Sigmoid colon (tissue), 7 donors: ENCODE data around the gene SMOC2. TPM values are rescaled to one million over a fixed set of nuclear protein-coding genes. Genes with fewer than 3 reads are reported as not detected.

Source experiments
- DNase-seq: peaks from one replicate; pipeline ENCODE4 v3.0.0-alpha.2; 2019
- H3K27ac ChIP-seq, 4 donors: fragments of 200-600 bp; sonication (generic); one replicate each; pipeline ENCODE4 v1.5.1; 2016 to 2019; ENCODE audit warnings: mild to moderate bottlenecking in 1 of 4
- H3K27me3 ChIP-seq, 3 donors: fragments of 200-600 bp; sonication (generic); one replicate each; pipeline ENCODE4 v1.5.1; 2019; ENCODE audit warnings: mild to moderate bottlenecking in 1 of 3
- H3K36me3 ChIP-seq, 4 donors: fragments of 200-600 bp; sonication (generic); one replicate each; pipeline ENCODE4 v1.5.1; 2016 to 2019
- H3K4me1 ChIP-seq, 4 donors: fragments of 200-600 bp; sonication (generic); one replicate each; pipeline ENCODE4 v1.5.1; 2017 to 2019
- H3K4me3 ChIP-seq, 4 donors: fragments of 200-600 bp; sonication (generic); one replicate each; pipeline ENCODE4 v1.5.1; 2017 to 2019; ENCODE audit warnings: mild to moderate bottlenecking in 2 of 4, moderate library complexity in 1 of 4
- H3K9me3 ChIP-seq, 4 donors: fragments of 200-600 bp in 3 of 4; sonication (generic) in 3 of 4; one replicate each; pipeline versions ENCODE4 v1.5.1 to v1.6.1; 2013 to 2019
- CTCF ChIP-seq, 4 experiments: fragments of 450-650 bp in 3 of 4; fragments of 200-600 bp in 1 of 4; IDR thresholded peaks; one replicate each; pipeline ENCODE4 v1.5.1; 2016 to 2019; ENCODE audit warnings: antibody characterized with exemption in 4 of 4, mild to moderate bottlenecking in 3 of 4, moderate library complexity in 2 of 4
- EP300 ChIP-seq, 4 donors: sonication (generic); formaldehyde crosslinking; IDR thresholded peaks; one replicate each; pipeline ENCODE4 v1.6.1; 2017; ENCODE audit warnings: antibody characterized with exemption in 4 of 4
- POLR2A ChIP-seq, 2 donors: fragments of 450-650 bp; IDR thresholded peaks; one replicate each; pipeline ENCODE4 v1.6.1; 2016; ENCODE audit warnings: antibody characterized with exemption in 2 of 2, mild to moderate bottlenecking in 2 of 2, moderate library complexity in 2 of 2
- POLR2AphosphoS5 ChIP-seq, 4 donors: sonication (generic); formaldehyde crosslinking; IDR thresholded peaks; one replicate each; pipeline ENCODE4 v1.6.1; 2017; ENCODE audit warnings: antibody characterized with exemption in 4 of 4
- WGBS, 2 donors: extraction: QIAGEN DNeasy Blood & Tissue Kit; methylation state at CpG; one replicate each; pipeline ENCODE4 v1.1.7; 2013; 5-methylcytosine and 5-hydroxymethylcytosine counted together
- intact Hi-C: fragments of 100-400 bp; cut with DNase I; formaldehyde crosslinking; loops from one replicate; pipeline ENCODE4 v1.15.1; 2023
- polyA plus RNA-seq, 3 donors: library from polyadenylated mRNA; stranded (reverse); fragments of 200-250 nt; gene quantifications; one replicate each; pipeline ENCODE4 v1.2.3, GENCODE V29; 2013
- total RNA-seq, 4 donors: library from RNA; depleted of rRNA; stranded (reverse); fragments of >200 nt; gene quantifications; one replicate each; pipeline ENCODE4 v1.1.0, GENCODE V29; 2016
- donor health status: healthy with polysubstance abuse.
- donor health status: Bipolar disorder and iron deficiency.
- donor health status: healthy.

Gene SMOC2
- total and polyA plus RNA-seq, 7 donors = 4.2 to 130 (median 33.5) TPM

DNA sequence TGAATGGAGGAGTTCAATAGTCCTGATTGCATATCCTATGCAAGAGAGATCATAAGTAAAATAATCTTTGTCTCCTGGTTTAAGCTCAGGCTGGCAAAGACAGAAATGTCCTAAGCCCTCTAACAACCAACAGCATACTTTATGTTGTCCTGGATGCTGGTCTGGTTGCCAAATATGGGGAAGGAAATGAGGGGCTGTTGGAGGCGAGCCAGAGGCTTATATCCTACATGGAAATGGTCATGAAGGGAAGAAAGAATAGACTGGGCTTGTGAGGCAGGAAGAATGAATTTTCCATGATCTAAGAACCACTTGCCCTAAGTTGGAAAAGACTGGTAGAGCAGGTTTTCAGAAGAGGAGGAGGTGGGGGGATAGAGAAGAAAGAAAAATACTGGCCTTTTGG, 237.1 kb downstream of the SMOC2 start:
- no peaks in the 10 kb centered on the region for H3K27me3 ChIP-seq
- H3K36me3 ChIP-seq = no peaks in the 10 kb centered on the region
- H3K27ac ChIP-seq = no peak overlapping the region
- 38 to 46% methylated on average over 1 of the region's 1 CpG for WGBS, 2 donors
- intact Hi-C loops = no loop called here
- H3K9me3 ChIP-seq = no peaks in the 10 kb centered on the region
- no peaks in the 10 kb centered on the region for H3K4me1 ChIP-seq
- TF ChIP-seq CTCF (IDR thresholded peaks at IDR 0.05) = no peak
- no peak for TF ChIP-seq EP300 (IDR thresholded peaks at IDR 0.05)
- no peak for TF ChIP-seq POLR2AphosphoS5 (IDR thresholded peaks at IDR 0.05)
- no peak for TF ChIP-seq POLR2A (IDR thresholded peaks at IDR 0.05)
- H3K4me3 ChIP-seq = no peak overlapping the region
- no peak for DNase-seq

DNA sequence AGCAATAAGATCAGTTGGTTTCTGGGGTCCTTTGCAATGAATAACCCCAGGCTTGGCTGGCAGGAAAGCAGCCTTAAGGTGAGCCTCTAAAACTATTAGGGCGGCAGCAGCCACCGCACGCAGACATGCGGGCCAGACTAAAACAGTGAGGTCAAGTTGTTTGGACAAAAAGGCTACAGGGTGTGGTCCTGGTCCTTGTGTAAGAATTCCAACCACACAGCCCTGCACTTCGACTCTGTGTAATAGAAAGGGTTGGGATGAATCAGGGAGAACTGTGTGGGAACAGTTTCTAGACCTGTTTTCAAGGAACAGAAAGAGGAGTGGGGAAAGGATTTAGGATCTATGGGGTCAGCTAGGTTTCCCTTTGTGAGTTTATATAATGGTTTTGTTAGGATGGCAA, 237.6 kb downstream of the SMOC2 start:
- TF ChIP-seq POLR2A (IDR thresholded peaks at IDR 0.05) = no peak
- TF ChIP-seq EP300 (IDR thresholded peaks at IDR 0.05) = no peak
- TF ChIP-seq POLR2AphosphoS5 (IDR thresholded peaks at IDR 0.05) = no peak
- TF ChIP-seq CTCF (IDR thresholded peaks at IDR 0.05) = no peak
- DNase-seq = no peak
- Histone ChIP-seq H3K27ac (no peak overlapping the region), H3K4me3 (no peak overlapping the region), H3K27me3 (no peaks in the 10 kb centered on the region), H3K36me3 (no peaks in the 10 kb centered on the region), H3K9me3 (no peaks in the 10 kb centered on the region), H3K4me1 (no peaks in the 10 kb centered on the region)
- intact Hi-C loops = no loop called here
- WGBS, 2 donors = 24 to 54% methylated on average over 5 of the region's 5 CpGs

DNA sequence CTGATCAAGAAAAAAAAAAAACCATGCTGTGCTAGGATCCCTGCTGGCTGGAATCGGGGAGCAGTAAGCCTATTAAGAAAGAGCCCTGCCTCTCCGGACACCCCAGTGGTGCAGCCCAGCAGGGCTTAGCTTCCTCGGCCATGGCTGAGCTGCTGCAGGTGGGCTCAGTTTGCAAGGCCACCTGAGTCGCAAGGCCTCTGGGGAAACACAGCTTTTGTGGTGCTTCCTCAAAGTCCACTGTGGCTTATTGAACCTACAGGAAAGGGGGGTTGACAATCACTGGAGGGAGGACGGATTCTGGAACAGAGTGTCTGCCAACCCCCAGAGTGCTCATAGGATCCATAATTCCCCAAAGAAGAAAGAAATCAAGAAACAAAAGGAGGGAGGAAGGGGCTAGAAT, 240.8 kb downstream of the SMOC2 start:
- WGBS, 2 donors = 91 to 94% methylated on average over 5 of the region's 5 CpGs

GRCh38 chr6:168683621-168684020, 242.6 kb downstream of the SMOC2 start:
- no peak overlapping the region for H3K4me3 ChIP-seq
- no peaks in the 10 kb centered on the region for H3K4me1 ChIP-seq
- DNase-seq = no peak
- H3K27ac ChIP-seq = no peak overlapping the region
- H3K9me3 ChIP-seq = no peaks in the 10 kb centered on the region
- H3K36me3 ChIP-seq = no peaks in the 10 kb centered on the region
- 72 to 82% methylated on average over 11 of the region's 11 CpGs for WGBS, 2 donors
- H3K27me3 ChIP-seq = no peaks in the 10 kb centered on the region
- TF ChIP-seq POLR2A (IDR thresholded peaks at IDR 0.05) = no peak
- TF ChIP-seq EP300 (IDR thresholded peaks at IDR 0.05) = no peak
- TF ChIP-seq CTCF (IDR thresholded peaks at IDR 0.05) = no peak
- no peak for TF ChIP-seq POLR2AphosphoS5 (IDR thresholded peaks at IDR 0.05)
- intact Hi-C loops = no loop called here

More for the DNA sequence above, 240.8 kb downstream of the SMOC2 start:
- H3K4me1 ChIP-seq = no peaks in the 10 kb centered on the region
- no peaks in the 10 kb centered on the region for H3K27me3 ChIP-seq
- no peak overlapping the region for H3K27ac ChIP-seq
- TF ChIP-seq EP300 (IDR thresholded peaks at IDR 0.05) = no peak
- no peak for TF ChIP-seq CTCF (IDR thresholded peaks at IDR 0.05)
- no peak for TF ChIP-seq POLR2A (IDR thresholded peaks at IDR 0.05)
- TF ChIP-seq POLR2AphosphoS5 (IDR thresholded peaks at IDR 0.05) = no peak
- intact Hi-C loops = no loop called here
- no peaks in the 10 kb centered on the region for H3K36me3 ChIP-seq
- no peaks in the 10 kb centered on the region for H3K9me3 ChIP-seq
- H3K4me3 ChIP-seq = no peak overlapping the region
- no peak for DNase-seq

DNA sequence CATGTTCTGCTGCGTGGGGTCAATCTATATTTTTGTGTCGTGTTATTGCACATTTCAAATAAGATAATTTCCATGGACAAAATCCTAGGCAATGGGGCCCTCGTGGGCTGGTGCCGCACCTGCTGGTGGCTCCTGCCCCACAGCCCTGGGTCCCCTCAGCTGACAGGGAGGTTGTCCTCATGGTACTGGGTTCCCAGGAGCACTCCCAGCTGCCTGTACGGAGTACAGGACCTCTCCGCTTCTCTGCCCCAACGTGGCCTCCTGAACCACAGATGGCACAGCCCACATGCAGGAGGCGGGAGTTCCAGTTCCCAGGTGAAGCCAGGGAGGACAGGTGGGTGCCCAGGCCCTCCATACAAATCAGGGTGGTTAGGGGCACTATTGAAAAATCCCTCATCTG, 243.5 kb downstream of the SMOC2 start:
- Histone ChIP-seq H3K27ac (no peak overlapping the region), H3K4me1 (no peaks in the 10 kb centered on the region), H3K27me3 (no peaks in the 10 kb centered on the region), H3K4me3 (no peak overlapping the region), H3K9me3 (no peaks in the 10 kb centered on the region), H3K36me3 (no peaks in the 10 kb centered on the region)
- WGBS, 2 donors = 74 to 76% methylated on average over 8 of the region's 8 CpGs
- intact Hi-C loops = no loop called here
- DNase-seq = no peak
- no peak for TF ChIP-seq POLR2AphosphoS5 (IDR thresholded peaks at IDR 0.05)
- no peak for TF ChIP-seq POLR2A (IDR thresholded peaks at IDR 0.05)
- no peak for TF ChIP-seq CTCF (IDR thresholded peaks at IDR 0.05)
- no peak for TF ChIP-seq EP300 (IDR thresholded peaks at IDR 0.05)
